Activated naive CD4-positive, alpha-beta T cell treated with anti-CD3 and anti-CD28 coated beads for 36 hours (primary cell): ENCODE measurements around the gene TOR3A. TPM values are rescaled to one million over a fixed set of nuclear protein-coding genes. Genes with fewer than 3 reads are reported as not detected.
A peak's percentile ranks its signal among the peaks of the same experiment; 100 is the strongest.
"Not testable (repeated sequence)": the region's sequence is repeated elsewhere in the genome, so short reads cannot be mapped to it uniquely, and the experiment has no call there.

Experiments
- CTCF ChIA-PET: fragments of 350-600 bp; sonication (Branson Sonifier 250); formaldehyde crosslinking; loops from one replicate; lab custom pipeline; 2021; ENCODE audit warnings: antibody characterized with exemption; lab: Charles Lee
- DNase-seq: peaks from one replicate; pipeline ENCODE4 v3.0.0-alpha.2; 2020
- H3K27ac Mint-ChIP-seq: one replicate; pipeline ENCODE4 v1.8.0; 2021; ENCODE audit warnings: mild to moderate bottlenecking, mixed read lengths
- H3K27me3 Mint-ChIP-seq: one replicate; pipeline ENCODE4 v1.8.0; 2021; ENCODE audit warnings: low read depth, mixed read lengths
- H3K36me3 Mint-ChIP-seq: one replicate; pipeline ENCODE4 v1.8.0; 2021; ENCODE audit warnings: low read depth, mixed read lengths
- H3K4me1 Mint-ChIP-seq: one replicate; pipeline ENCODE4 v1.8.0; 2021; ENCODE audit warnings: low read depth, mixed read lengths
- H3K4me3 Mint-ChIP-seq: one replicate; pipeline ENCODE4 v1.8.0; 2021; ENCODE audit warnings: mild to moderate bottlenecking, moderate library complexity, mixed read lengths
- H3K9me3 Mint-ChIP-seq: one replicate; pipeline ENCODE4 v1.8.0; 2021; ENCODE audit warnings: mixed read lengths
- intact Hi-C: fragments of 100-400 bp; cut with micrococcal nuclease; formaldehyde crosslinking; loops from one replicate; pipeline ENCODE4 v1.15.1; 2023
- total RNA-seq, 2 experiments: library from RNA; stranded (reverse); gene quantifications; one replicate each; pipeline ENCODE4 v1.2.3, GENCODE V29; 2021

TOR3A gene
- 10 to 100 TPM; 35.8 to 39.2 TPM for total RNA-seq

DNA sequence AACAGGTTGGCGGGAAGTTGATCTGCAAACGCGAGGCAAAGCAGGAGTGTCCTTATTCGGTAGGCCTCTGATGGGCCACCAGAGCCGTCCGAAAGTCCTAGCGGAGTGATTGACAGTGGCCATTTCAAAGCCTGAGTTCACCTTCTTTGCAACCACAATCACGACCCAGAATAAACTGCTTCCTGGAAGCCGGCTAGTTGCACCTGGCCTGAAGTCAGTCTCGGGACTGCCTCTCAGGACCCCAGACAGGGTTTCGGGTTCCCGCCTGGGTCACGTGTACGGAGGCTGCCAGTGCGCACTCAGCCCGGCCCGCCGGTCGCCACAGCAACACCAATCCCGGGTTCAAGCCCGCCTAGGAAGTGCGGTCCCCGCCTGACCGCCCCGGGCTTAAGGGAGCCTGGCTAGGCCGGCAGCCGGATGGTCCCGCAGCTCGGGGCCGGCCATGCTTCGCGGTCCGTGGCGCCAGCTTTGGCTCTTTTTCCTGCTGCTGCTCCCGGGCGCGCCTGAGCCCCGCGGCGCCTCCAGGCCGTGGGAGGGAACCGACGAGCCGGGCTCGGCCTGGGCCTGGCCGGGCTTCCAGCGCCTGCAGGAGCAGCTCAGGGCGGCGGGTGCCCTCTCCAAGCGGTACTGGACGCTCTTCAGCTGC lies at the start of gene TOR3A:
Gene TOR3A (plus strand): TSS at position 384 of the 646 bp plus-strand sequence. CDS start 59 bp downstream, at position 443.
- H3K36me3 Mint-ChIP-seq = peaks cover 8% of the 10 kb centered on the region
- peak within 1 kb of the TSS; percentile 98 for H3K4me3 Mint-ChIP-seq
- intact Hi-C loops = loop anchor here (1.0 to 10.0 kb wide), 13 partner anchors 47 to 1553 kb away; partner anchors contain the start of genes AXDND1, FAM20B and XPR1
- H3K27me3 Mint-ChIP-seq = no peaks in the 10 kb centered on the region
- CTCF ChIA-PET = interaction anchor here (0.5 to 6.2 kb wide), 6 partner anchors 44 to 728 kb away, joined by 3 to 65 read pairs (median 4); partner anchors contain the start of gene SOAT1
- peaks cover 30% of the 10 kb centered on the region for H3K4me1 Mint-ChIP-seq
- peak; percentile 85 for DNase-seq
- H3K9me3 Mint-ChIP-seq = no peaks in the 10 kb centered on the region
- peak within 1 kb of the TSS; percentile 92 for H3K27ac Mint-ChIP-seq

- no peaks in the 10 kb centered on the region for H3K9me3 Mint-ChIP-seq
- no peak for DNase-seq
- H3K4me1 Mint-ChIP-seq = peaks cover 85% of the 10 kb centered on the region
- no peaks in the 10 kb centered on the region for H3K27me3 Mint-ChIP-seq
- CTCF ChIA-PET = no interaction called here
- no peak overlapping the region for H3K4me3 Mint-ChIP-seq
- H3K36me3 Mint-ChIP-seq = no peaks in the 10 kb centered on the region
- intact Hi-C loops = loop anchor here (1.0 to 10.0 kb wide), 9 partner anchors 8 to 1120 kb away; partner anchors contain the start of gene QSOX1
- peak overlapping the region; percentile 77 for H3K27ac Mint-ChIP-seq
These were observed 47.1 kb upstream of the TOR3A start for GRCh38 chr1:179034720-179035119.

DNA sequence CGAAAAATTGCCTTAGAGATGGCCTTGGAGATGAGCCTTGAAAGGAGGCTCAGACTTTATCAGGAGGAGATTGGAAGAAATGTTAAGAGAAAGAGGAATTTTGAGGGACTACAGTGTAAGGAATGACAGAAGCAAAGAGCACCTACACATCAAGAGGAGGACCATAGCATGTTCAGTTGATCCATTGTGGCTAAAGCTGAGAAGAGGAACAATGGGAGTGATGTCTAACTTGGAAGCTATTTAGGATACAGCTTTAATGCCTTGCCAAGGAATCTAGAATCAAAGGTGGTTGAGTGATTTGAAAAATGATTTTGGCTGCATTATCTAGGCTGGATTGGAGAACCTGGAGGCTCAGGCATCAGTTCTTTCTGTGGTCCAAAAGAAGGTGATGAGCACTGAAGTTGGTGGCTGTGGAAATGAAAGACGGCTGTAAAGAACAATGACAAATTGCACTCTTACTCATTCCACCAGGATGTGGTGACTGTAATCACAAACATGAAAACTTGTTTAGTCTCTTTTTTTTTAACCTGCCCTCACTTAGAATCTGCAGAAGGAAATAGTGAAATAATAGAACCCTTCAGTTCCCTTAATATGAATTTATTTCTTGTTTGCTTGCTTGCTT lies 44.9 kb upstream of the TOR3A start:
- CTCF ChIA-PET = interaction anchor here (0.5 to 0.9 kb wide), 2 partner anchors 269 to 332 kb away, joined by 3 to 4 read pairs; no protein-coding TSS in a partner anchor
- no peaks in the 10 kb centered on the region for H3K9me3 Mint-ChIP-seq
- DNase-seq = peak; percentile 60
- intact Hi-C loops = loop anchor here (2.0 to 10.0 kb wide), 3 partner anchors 155 to 1118 kb away; partner anchors contain the start of gene QSOX1
- H3K4me1 Mint-ChIP-seq = peaks cover 64% of the 10 kb centered on the region
- no peak overlapping the region for H3K4me3 Mint-ChIP-seq
- no peaks in the 10 kb centered on the region for H3K27me3 Mint-ChIP-seq
- H3K27ac Mint-ChIP-seq = peak overlapping the region; percentile 5
- H3K36me3 Mint-ChIP-seq = no peaks in the 10 kb centered on the region

GRCh38 chr1:179038528-179039281 lies 43.2 kb upstream of the TOR3A start:
- intact Hi-C loops = loop anchor here (5.0 to 10.0 kb wide), 2 partner anchors 154 to 1116 kb away; partner anchors contain the start of gene QSOX1
- no peaks in the 10 kb centered on the region for H3K9me3 Mint-ChIP-seq
- CTCF ChIA-PET = interaction anchor here (0.5 to 1.6 kb wide), 6 partner anchors 9 to 273 kb away, joined by 3 to 6 read pairs (median 3); no protein-coding TSS in a partner anchor
- peak; percentile 23 for DNase-seq
- H3K27me3 Mint-ChIP-seq = no peaks in the 10 kb centered on the region
- no peak overlapping the region for H3K4me3 Mint-ChIP-seq
- H3K36me3 Mint-ChIP-seq = peaks cover 3% of the 10 kb centered on the region
- H3K27ac Mint-ChIP-seq = peak overlapping the region; percentile 28
- H3K4me1 Mint-ChIP-seq = peaks cover 59% of the 10 kb centered on the region

DNA sequence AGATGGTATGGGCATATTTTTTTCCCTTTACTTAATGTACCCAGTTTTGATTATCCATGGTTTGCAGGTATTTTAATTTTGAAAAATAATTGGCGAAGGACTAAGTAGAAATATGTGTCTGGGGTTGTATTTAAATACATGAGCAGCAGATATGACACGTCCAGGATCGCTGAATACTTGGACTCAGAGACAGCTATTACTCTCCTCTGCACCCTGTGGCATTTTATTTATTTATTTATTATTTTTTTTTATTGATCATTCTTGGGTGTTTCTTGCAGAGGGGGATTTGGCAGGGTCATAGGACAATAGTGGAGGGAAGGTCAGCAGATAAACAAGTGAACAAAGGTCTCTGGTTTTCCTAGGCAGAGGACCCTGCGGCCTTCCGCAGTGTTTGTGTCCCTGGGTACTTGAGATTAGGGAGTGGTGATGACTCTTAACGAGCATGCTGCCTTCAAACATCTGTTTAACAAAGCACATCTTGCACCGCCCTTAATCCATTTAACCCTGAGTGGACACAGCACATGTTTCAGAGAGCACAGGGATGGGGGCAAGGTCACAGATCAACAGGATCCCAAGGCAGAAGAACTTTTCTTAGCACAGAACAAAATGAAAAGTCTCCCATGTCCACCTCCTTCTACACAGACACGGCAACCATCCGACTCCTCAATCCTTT lies 42.2 kb upstream of the TOR3A start:
- H3K36me3 Mint-ChIP-seq, DNase-seq, H3K4me3 Mint-ChIP-seq, H3K27me3 Mint-ChIP-seq, H3K9me3 Mint-ChIP-seq, H3K27ac Mint-ChIP-seq: not testable (repeated sequence)
- intact Hi-C loops = loop anchor here (5.0 to 10.0 kb wide), 2 partner anchors 153 to 1115 kb away; partner anchors contain the start of gene QSOX1
- H3K4me1 Mint-ChIP-seq = peaks cover 51% of the 10 kb centered on the region
- CTCF ChIA-PET = interaction anchor here (1.0 to 1.6 kb wide), 2 partner anchors 11 to 13 kb away, joined by 3 to 6 read pairs; no protein-coding TSS in a partner anchor

DNA sequence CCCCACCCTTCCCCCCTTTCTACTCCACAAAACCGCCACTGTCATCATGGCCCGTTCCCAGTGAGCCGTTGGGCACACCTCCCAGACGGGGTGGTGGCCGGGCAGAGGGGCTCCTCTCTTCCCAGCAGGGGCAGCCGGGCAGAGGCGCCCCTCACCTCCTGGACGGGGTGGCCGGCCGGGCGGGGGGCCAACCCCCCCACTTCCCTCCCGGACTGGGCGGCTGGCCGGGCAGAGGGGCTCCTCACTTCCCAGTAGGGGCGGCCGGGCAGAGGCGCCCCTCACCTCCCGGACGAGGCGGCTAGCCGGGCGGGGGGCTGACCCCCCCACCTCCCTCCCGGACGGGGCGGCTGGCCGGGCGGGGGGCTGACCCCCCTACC lies 41.7 kb upstream of the TOR3A start:
- H3K36me3 Mint-ChIP-seq, DNase-seq, H3K9me3 Mint-ChIP-seq, H3K27ac Mint-ChIP-seq, H3K27me3 Mint-ChIP-seq, H3K4me3 Mint-ChIP-seq, intact Hi-C loops: not testable (repeated sequence)
- CTCF ChIA-PET = interaction anchor here (1.6 kb wide), 1 partner anchor 14 kb away, joined by 3 read pairs; no protein-coding TSS in a partner anchor
- peaks cover 46% of the 10 kb centered on the region for H3K4me1 Mint-ChIP-seq

- no peaks in the 10 kb centered on the region for H3K9me3 Mint-ChIP-seq
These were observed 39.8 kb upstream of the TOR3A start for GRCh38 chr1:179042087-179042486.

GRCh38 chr1:179042700-179043099 lies 39.2 kb upstream of the TOR3A start:
- H3K9me3 Mint-ChIP-seq = no peaks in the 10 kb centered on the region
- H3K4me1 Mint-ChIP-seq = peaks cover 22% of the 10 kb centered on the region
- CTCF ChIA-PET = no interaction called here
- H3K27me3 Mint-ChIP-seq = no peaks in the 10 kb centered on the region
- H3K36me3 Mint-ChIP-seq = peaks cover 6% of the 10 kb centered on the region
- H3K27ac Mint-ChIP-seq = no peak overlapping the region
- intact Hi-C loops = no loop called here
- H3K4me3 Mint-ChIP-seq = no peak overlapping the region
- no peak for DNase-seq

More at GRCh38 chr1:179042087-179042486, 39.8 kb upstream of the TOR3A start:
- no peaks in the 10 kb centered on the region for H3K27me3 Mint-ChIP-seq
- CTCF ChIA-PET = no interaction called here
- peaks cover 6% of the 10 kb centered on the region for H3K36me3 Mint-ChIP-seq
- H3K4me1 Mint-ChIP-seq = peaks cover 27% of the 10 kb centered on the region
- DNase-seq = no peak
- H3K4me3 Mint-ChIP-seq = no peak overlapping the region
- no peak overlapping the region for H3K27ac Mint-ChIP-seq
- intact Hi-C loops = no loop called here

GRCh38 chr1:179043266-179043665 lies 38.6 kb upstream of the TOR3A start:
- Mint-ChIP-seq H3K4me3 (no peak overlapping the region), H3K27me3 (no peaks in the 10 kb centered on the region), H3K4me1 (peaks cover 19% of the 10 kb centered on the region), H3K9me3 (no peaks in the 10 kb centered on the region), H3K27ac (no peak overlapping the region), H3K36me3 (peaks cover 7% of the 10 kb centered on the region)
- DNase-seq = no peak
- intact Hi-C loops = no loop called here
- CTCF ChIA-PET = no interaction called here

DNA sequence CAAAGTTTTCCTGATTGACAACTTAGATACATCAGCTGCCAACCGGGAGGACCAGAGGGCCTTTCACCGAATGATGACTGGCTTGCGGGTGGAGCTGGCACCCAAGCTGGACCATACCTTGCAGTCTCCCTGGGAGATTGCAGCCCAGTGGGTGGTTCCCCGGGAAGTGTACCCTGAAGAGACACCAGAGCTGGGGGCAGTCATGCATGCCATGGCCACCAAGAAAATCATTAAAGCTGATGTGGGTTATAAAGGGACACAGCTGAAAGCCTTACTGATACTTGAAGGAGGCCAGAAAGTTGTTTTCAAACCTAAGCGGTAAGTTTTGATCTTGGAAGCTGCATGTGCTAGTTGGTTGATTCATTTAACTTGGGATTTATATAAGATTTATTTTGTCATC lies 38.0 kb upstream of the TOR3A start:
- no peak overlapping the region for H3K27ac Mint-ChIP-seq
- intact Hi-C loops = no loop called here
- H3K27me3 Mint-ChIP-seq = no peaks in the 10 kb centered on the region
- DNase-seq = no peak
- CTCF ChIA-PET = no interaction called here
- peaks cover 13% of the 10 kb centered on the region for H3K4me1 Mint-ChIP-seq
- H3K4me3 Mint-ChIP-seq = no peak overlapping the region
- H3K9me3 Mint-ChIP-seq = no peaks in the 10 kb centered on the region
- peaks cover 8% of the 10 kb centered on the region for H3K36me3 Mint-ChIP-seq

DNA sequence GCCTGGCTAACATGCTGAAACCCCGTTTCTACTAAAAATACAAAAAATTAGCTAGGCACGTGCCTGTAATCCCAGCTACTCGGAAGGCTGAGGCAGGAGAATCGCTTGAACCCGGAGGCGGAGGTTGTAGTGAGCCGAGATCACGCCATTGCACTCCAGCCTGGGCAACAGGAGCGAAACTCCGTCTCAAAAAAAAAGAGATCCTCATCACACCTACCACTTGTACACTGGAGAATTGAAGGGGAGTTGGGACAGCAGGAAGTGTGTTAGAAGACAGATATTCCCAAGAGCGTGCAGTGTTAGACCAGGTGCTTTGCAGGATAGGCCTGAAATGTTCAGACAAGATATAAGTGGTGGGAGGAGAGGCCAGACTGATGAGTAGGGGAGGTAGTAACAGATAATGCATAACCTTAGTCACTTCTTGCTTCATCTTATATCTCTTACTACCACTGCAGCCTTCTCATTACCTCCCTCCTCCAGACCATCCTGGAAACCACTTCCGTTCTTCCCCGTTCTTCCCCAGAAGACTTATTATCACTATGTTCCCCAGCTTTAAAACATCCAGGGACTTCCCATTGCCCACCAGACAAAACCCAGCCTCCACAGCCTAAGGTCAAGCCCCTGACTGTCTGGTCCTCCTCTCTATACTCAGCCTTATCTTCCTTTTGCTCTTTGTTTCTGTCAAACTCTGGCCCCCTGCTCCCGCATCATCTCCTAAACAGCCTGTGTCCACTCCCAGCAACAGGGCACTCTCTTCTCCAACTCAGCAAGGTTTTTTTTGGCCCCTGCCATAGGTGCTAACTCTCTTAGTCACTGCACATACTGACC lies 34.8 kb upstream of the TOR3A start:
- H3K27me3 Mint-ChIP-seq = no peaks in the 10 kb centered on the region
- H3K4me1 Mint-ChIP-seq = peaks cover 8% of the 10 kb centered on the region
- no peak for DNase-seq
- H3K27ac Mint-ChIP-seq = no peak overlapping the region
- H3K9me3 Mint-ChIP-seq = no peaks in the 10 kb centered on the region
- CTCF ChIA-PET = interaction anchor here (0.6 kb wide), 1 partner anchor 117 kb away, joined by 3 read pairs; no protein-coding TSS in a partner anchor
- H3K4me3 Mint-ChIP-seq = no peak overlapping the region
- intact Hi-C loops = no loop called here
- peaks cover 8% of the 10 kb centered on the region for H3K36me3 Mint-ChIP-seq
